A549 (cell line): Measurements from ENCODE around the gene TIMM9. TPM values are rescaled to one million over a fixed set of nuclear protein-coding genes. Genes with fewer than 3 reads are reported as not detected.

ENCODE experiments used
- ATAC-seq, 2 experiments: fragments of 200-7000 bp in 1 of 2; fragments of >200 bp in 1 of 2; cut with Nextera tagmentation in 1 of 2; cut with Tn5 transposase in 1 of 2; 3 replicates each; pipeline versions ENCODE4 v1.8.0 to v1.9.1; 2018 to 2020; ENCODE audit warnings: mild to moderate bottlenecking in 1 of 2, moderate library complexity in 1 of 2
- CTCF ChIA-PET: fragments of 300-600 bp; sonication (Branson Sonifier 250); formaldehyde crosslinking; extraction: SDS; loops from one replicate; lab custom pipeline; 2021; ENCODE audit warnings: antibody characterized with exemption, inconsistent platforms; lab: Yijun Ruan, JAX
- POLR2A ChIA-PET: fragments of 350-600 bp; formaldehyde crosslinking; extraction: SDS; loops from one replicate; lab custom pipeline; 2021; ENCODE audit warnings: antibody characterized with exemption, inconsistent platforms; lab: Yijun Ruan, JAX
- DNase-seq, 2 experiments: peaks; one replicate each; pipeline versions ENCODE4 v3.0.0 to v3.0.0-alpha.2; 2011 to 2016; ENCODE audit warnings: low read depth in 1 of 2, low spot score in 1 of 2
- FAIRE-seq: peaks from 2 replicates; lab custom pipeline; 2011; peaks lifted over from hg19 to GRCh38; lab: Jason Lieb, UNC
- H3K27ac ChIP-seq, 2 experiments: fragments of >200 bp; sonication (Bioruptor Twin); formaldehyde crosslinking; 3 replicates each; pipeline ENCODE4 v1.5.1; 2016 to 2017
- H3K4me1 ChIP-seq: fragments of >200 bp; sonication (Bioruptor Twin); formaldehyde crosslinking; 3 replicates; pipeline ENCODE4 v1.6.1; 2016
- H3K4me2 ChIP-seq: fragments of >200 bp; sonication (Bioruptor Twin); formaldehyde crosslinking; 3 replicates; pipeline ENCODE4 v1.6.1; 2016
- H3K4me3 ChIP-seq: fragments of >200 bp; sonication (Bioruptor Twin); formaldehyde crosslinking; 3 replicates; pipeline ENCODE4 v1.5.1; 2016
- H3K9me3 ChIP-seq: fragments of >200 bp; sonication (Bioruptor Twin); formaldehyde crosslinking; 3 replicates; pipeline ENCODE4 v1.6.1; 2016
- ATOH8 ChIP-seq: fragments of 250-450 bp; sonication (Bioruptor Pico); IDR thresholded peaks from 2 replicates; pipeline ENCODE4 v1.5.0; 2020; ENCODE audit warnings: low read depth, mild to moderate bottlenecking, moderate library complexity
- BHLHE40 ChIP-seq: IDR thresholded peaks from 2 replicates; pipeline ENCODE4 v1.6.1; 2012; ENCODE audit warnings: low read depth, low read length, inconsistent platforms
- CBX8 ChIP-seq: fragments of 200-600 bp; sonication (generic); IDR thresholded peaks from 2 replicates; pipeline ENCODE4 v1.6.1; 2016
- CEBPB ChIP-seq, 2 experiments: fragments of >200 bp in 1 of 2; sonication (Bioruptor Twin) in 1 of 2; formaldehyde crosslinking in 1 of 2; IDR thresholded peaks; 2 replicates each; pipeline ENCODE4 v1.6.1; 2012 to 2016
- CTCF ChIP-seq: fragments of >200 bp; sonication (Bioruptor Twin); formaldehyde crosslinking; IDR thresholded peaks from 3 replicates; pipeline ENCODE4 v1.5.1; 2016
- EP300 ChIP-seq, 2 experiments: fragments of >200 bp; sonication (Bioruptor Twin); formaldehyde crosslinking; IDR thresholded peaks; 2 replicates in 1 of 2; 3 replicates in 1 of 2; pipeline ENCODE4 v1.6.1; 2016 to 2017
- FOSL2 ChIP-seq, 2 experiments: fragments of 450-650 bp in 1 of 2; fragments of >200 bp in 1 of 2; sonication (Bioruptor Twin) in 1 of 2; formaldehyde crosslinking; IDR thresholded peaks; 2 replicates each; pipeline versions ENCODE4 v1.5.0 to v1.6.1; 2016 to 2020; ENCODE audit warnings: mild to moderate bottlenecking in 1 of 2, moderate library complexity in 1 of 2
- GATA3 ChIP-seq: IDR thresholded peaks from 2 replicates; pipeline ENCODE4 v1.6.1; 2012; ENCODE audit warnings: borderline replicate concordance
- HEYL ChIP-seq: fragments of 250-450 bp; sonication (Bioruptor Pico); IDR thresholded peaks from 2 replicates; pipeline ENCODE4 v1.8.0; 2021; ENCODE audit warnings: mild to moderate bottlenecking, moderate library complexity
- HOXB5 ChIP-seq: fragments of 250-450 bp; sonication (Bioruptor Pico); IDR thresholded peaks from 2 replicates; pipeline ENCODE4 v1.5.0; 2020; ENCODE audit warnings: mild to moderate bottlenecking, moderate library complexity
- JUN ChIP-seq, 2 experiments: fragments of >200 bp; sonication (Bioruptor Twin); formaldehyde crosslinking; IDR thresholded peaks; 2 replicates in 1 of 2; 3 replicates in 1 of 2; pipeline ENCODE4 v1.6.1; 2016 to 2017
- JUNB ChIP-seq: fragments of >200 bp; sonication (Bioruptor Twin); formaldehyde crosslinking; IDR thresholded peaks from 2 replicates; pipeline ENCODE4 v1.6.1; 2016
- KDM1A ChIP-seq: fragments of 200-600 bp; sonication (generic); IDR thresholded peaks from 2 replicates; pipeline ENCODE4 v1.6.1; 2016; ENCODE audit warnings: low read depth, mild to moderate bottlenecking
- MYC ChIP-seq: IDR thresholded peaks from 2 replicates; pipeline ENCODE4 v1.6.1; 2012; ENCODE audit warnings: mild to moderate bottlenecking, inconsistent platforms, low read length, improper control_type of control experiment, borderline replicate concordance
- NFE2L2 ChIP-seq: fragments of 150-350 bp; conservative IDR thresholded peaks from 2 replicates; pipeline ENCODE4 v1.6.1; 2014; ENCODE audit warnings: low read length
- NR3C1 ChIP-seq: fragments of >200 bp; sonication (Bioruptor Twin); formaldehyde crosslinking; IDR thresholded peaks from 3 replicates; pipeline ENCODE4 v1.6.1; 2017
- PBX3 ChIP-seq: IDR thresholded peaks from 2 replicates; pipeline ENCODE4 v1.6.1; 2012
- POLR2A ChIP-seq: IDR thresholded peaks from 2 replicates; pipeline ENCODE4 v1.6.1; 2012; ENCODE audit warnings: mild to moderate bottlenecking, low read length
- POLR2AphosphoS2 ChIP-seq: conservative IDR thresholded peaks from 2 replicates; pipeline ENCODE4 v1.6.1; 2012; ENCODE audit warnings: low read length, improper control_type of control experiment, inconsistent platforms
- RCOR1 ChIP-seq: fragments of 150-350 bp; IDR thresholded peaks from 2 replicates; pipeline ENCODE4 v1.6.1; 2014; ENCODE audit warnings: antibody characterized with exemption, low read length, low read depth
- RFX5 ChIP-seq: fragments of 450-650 bp; IDR thresholded peaks from 2 replicates; pipeline ENCODE4 v1.7.1; 2014; ENCODE audit warnings: antibody characterized with exemption, mild to moderate bottlenecking, moderate library complexity
- SREBF2 ChIP-seq: fragments of 450-650 bp; IDR thresholded peaks from 2 replicates; pipeline ENCODE4 v1.6.1; 2014; ENCODE audit warnings: mild to moderate bottlenecking, moderate library complexity
- USF2 ChIP-seq: fragments of 450-650 bp; IDR thresholded peaks from 2 replicates; pipeline ENCODE4 v1.6.1; 2014; ENCODE audit warnings: antibody characterized with exemption
- WGBS: methylation state at CpG from one replicate; pipeline ENCODE4 v1.1.6; 2017; ENCODE audit errors: missing lambda C conversion rate; 5-methylcytosine and 5-hydroxymethylcytosine counted together
- polyA plus RNA-seq, 4 experiments: library from polyadenylated mRNA; depleted of rRNA in 3 of 4; stranded (reverse); fragments of >200 nt; fragmentation: RNase III in 1 of 4; extraction: RNeasy Plus Mini Kit Qiagen cat#74134 plus additional on column Dnase treatment in 1 of 4; gene quantifications; 2 replicates in 3 of 4; 3 replicates in 1 of 4; pipeline ENCODE4 v1.2.3, GENCODE V29; 2011 to 2017

Gene TIMM9
- polyA plus RNA-seq, 2 of the 4 experiments (the other 2 are of a cell fraction), result 70.1 to 101 TPM

GRCh38 chr14:58408681-58409215 lies 18.6 kb downstream of the TIMM9 start (continued):
- TF ChIP-seq EP300 (IDR thresholded peaks at IDR 0.05) (no peak), POLR2A (no peak), SREBF2 (no peak), GATA3 (no peak), JUN (IDR thresholded peaks at IDR 0.05) (no peak), RFX5 (no peak)

GRCh38 chr14:58401587-58401986 lies 25.7 kb downstream of the TIMM9 start:
- peak; percentile 78 for ATAC-seq
- TF ChIP-seq MYC, result no peak
- TF ChIP-seq KDM1A, result no peak
- no peak for TF ChIP-seq FOSL2 (IDR thresholded peaks at IDR 0.05)
- no peak for TF ChIP-seq FOSL2 (CRISPR knock-in tag; IDR thresholded peaks at IDR 0.05)
- TF ChIP-seq POLR2AphosphoS2, result no peak
- peak; percentile 17; the same call in 1 of the 3 replicates for TF ChIP-seq CTCF
- TF ChIP-seq, all 56 proteins: peak for 1
- no peak overlapping the region for H3K4me3 ChIP-seq
- peaks cover 11% of the 10 kb centered on the region for H3K4me1 ChIP-seq
- no peak overlapping the region for H3K27ac ChIP-seq
- FAIRE-seq, result no peak
- ChIA-PET POLR2A (no interaction called here), CTCF (no interaction called here)
- no peak overlapping the region for H3K4me2 ChIP-seq
- 72% methylated on average over 3 of the region's 3 CpGs for WGBS
- peak in 1 of 2 experiments; percentile 27 for DNase-seq
- no peaks in the 10 kb centered on the region for H3K9me3 ChIP-seq

- ChIA-PET POLR2A (no interaction called here), CTCF (interaction anchor here (0.9 to 4.1 kb wide), 2 partner anchors 7 to 18 kb away, joined by 4 to 25 read pairs; no protein-coding TSS in a partner anchor)
- Histone ChIP-seq H3K9me3 (no peaks in the 10 kb centered on the region), H3K4me1 (peaks cover 20% of the 10 kb centered on the region), H3K4me3 (no peak overlapping the region), H3K27ac (no peak overlapping the region), H3K4me2 (no peak overlapping the region)
- WGBS, result 82% methylated on average over 3 of the region's 3 CpGs
- FAIRE-seq (no peak), DNase-seq (no peak), ATAC-seq (no peak)
- TF ChIP-seq CEBPB (IDR thresholded peaks at IDR 0.05), result peak; percentile 46 to 55; a peak in 2 of 4 replicates
- TF ChIP-seq JUNB, result no peak
- TF ChIP-seq RCOR1, result no peak
Measured at GRCh38 chr14:58398895-58399294, 28.4 kb downstream of the TIMM9 start.

- Histone ChIP-seq H3K4me1 (peaks cover 20% of the 10 kb centered on the region), H3K4me2 (no peak overlapping the region), H3K9me3 (no peaks in the 10 kb centered on the region), H3K27ac (no peak overlapping the region), H3K4me3 (no peak overlapping the region)
- no peak for FAIRE-seq
- ChIA-PET CTCF (interaction anchor here (0.9 to 4.1 kb wide), 3 partner anchors 7 to 18 kb away, joined by 3 to 25 read pairs (median 4); no protein-coding TSS in a partner anchor), POLR2A (no interaction called here)
- TF ChIP-seq POLR2AphosphoS2, result no peak
- TF ChIP-seq HOXB5 (CRISPR knock-in tag), result no peak
- no peak for TF ChIP-seq BHLHE40
- TF ChIP-seq ATOH8 (CRISPR knock-in tag), result no peak
- TF ChIP-seq NFE2L2, result no peak
- TF ChIP-seq RFX5, result no peak
- no peak for TF ChIP-seq USF2
- no peak for TF ChIP-seq PBX3
- TF ChIP-seq NR3C1, result no peak
- TF ChIP-seq HEYL (CRISPR knock-in tag), result no peak
- TF ChIP-seq CBX8, result no peak
- TF ChIP-seq GATA3, result no peak
- TF ChIP-seq, all 56 proteins: peak for 0
- DNase-seq, result no peak
- no peak for ATAC-seq
Measured at GRCh38 chr14:58398495-58398894, 28.8 kb downstream of the TIMM9 start.
